SU-DHL-6 (cell line): ENCODE data around the gene CAPN13.

ENCODE experiments used
- CTCF ChIP-seq: fragments of 200-600 bp; sonication (generic); IDR thresholded peaks from one replicate; pipeline ENCODE4 v1.5.1; 2017; ENCODE audit warnings: antibody characterized with exemption, mild to moderate bottlenecking, low read length, moderate library complexity; ENCODE audit not compliant: insufficient read depth, poor library complexity, severe bottlenecking
- EZH2phosphoT487 ChIP-seq: fragments of 200-600 bp; sonication (generic), shearing (Covaris generic); conservative IDR thresholded peaks from 2 replicates; pipeline ENCODE4 v1.6.1; 2018; ENCODE audit warnings: mild to moderate bottlenecking, antibody characterized with exemption, low read length, moderate library complexity, mixed read lengths

GRCh38 chr2:30709516-30709915 is 97.7 kb downstream of the CAPN13 start:
- TF ChIP-seq CTCF: no peak
- TF ChIP-seq EZH2phosphoT487: no peak
